ENCODE results near the gene FLNB.
A peak's percentile ranks its signal among the peaks of the same experiment; 100 is the strongest.

GRCh38 chr3:58008141-58009025 is at the start of gene FLNB:
- peak; percentile 47 to 88 (median 72) for TF ChIP-seq CTCF (IDR thresholded peaks at IDR 0.05)
- TF ChIP-seq POLR2A (IDR thresholded peaks at IDR 0.05), result peak in 1 of 2 donors; percentile 51

All from adrenal gland (tissue), 5 donors.